ENCODE measurements around the gene SSRP1.

DNA sequence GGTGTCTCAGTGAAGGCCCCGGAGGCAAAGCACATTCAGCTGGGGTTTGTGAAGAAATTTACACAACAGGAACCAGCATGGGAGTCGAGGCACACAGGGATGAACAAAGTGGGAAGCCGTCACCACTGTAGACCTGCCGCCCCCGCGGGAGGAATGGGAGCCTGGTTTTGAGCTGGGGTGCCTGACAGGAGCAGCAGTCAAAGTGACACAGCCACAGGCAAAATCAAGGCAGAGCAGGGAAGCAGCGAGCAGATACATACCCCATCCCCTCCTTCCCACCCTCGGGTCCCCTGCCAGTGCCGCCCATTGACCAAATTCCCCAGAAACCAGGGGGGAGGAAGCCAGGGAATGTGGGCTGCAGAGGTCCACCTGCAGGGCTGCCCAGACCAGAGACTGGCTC is 23.3 kb upstream of the SSRP1 start:
- TF ChIP-seq, protein P1, sequence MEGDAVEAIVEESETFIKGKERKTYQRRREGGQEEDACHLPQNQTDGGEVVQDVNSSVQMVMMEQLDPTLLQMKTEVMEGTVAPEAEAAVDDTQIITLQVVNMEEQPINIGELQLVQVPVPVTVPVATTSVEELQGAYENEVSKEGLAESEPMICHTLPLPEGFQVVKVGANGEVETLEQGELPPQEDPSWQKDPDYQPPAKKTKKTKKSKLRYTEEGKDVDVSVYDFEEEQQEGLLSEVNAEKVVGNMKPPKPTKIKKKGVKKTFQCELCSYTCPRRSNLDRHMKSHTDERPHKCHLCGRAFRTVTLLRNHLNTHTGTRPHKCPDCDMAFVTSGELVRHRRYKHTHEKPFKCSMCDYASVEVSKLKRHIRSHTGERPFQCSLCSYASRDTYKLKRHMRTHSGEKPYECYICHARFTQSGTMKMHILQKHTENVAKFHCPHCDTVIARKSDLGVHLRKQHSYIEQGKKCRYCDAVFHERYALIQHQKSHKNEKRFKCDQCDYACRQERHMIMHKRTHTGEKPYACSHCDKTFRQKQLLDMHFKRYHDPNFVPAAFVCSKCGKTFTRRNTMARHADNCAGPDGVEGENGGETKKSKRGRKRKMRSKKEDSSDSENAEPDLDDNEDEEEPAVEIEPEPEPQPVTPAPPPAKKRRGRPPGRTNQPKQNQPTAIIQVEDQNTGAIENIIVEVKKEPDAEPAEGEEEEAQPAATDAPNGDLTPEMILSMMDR (IDR thresholded peaks at IDR 0.05 in 4 of 5, conservative IDR thresholded peaks at IDR 0.05 in 1 of 5) = no peak
- no peak for TF ChIP-seq POLR2A (IDR thresholded peaks at IDR 0.05)

Measured in gastrocnemius medialis (tissue), 4 donors.